Naive thymus-derived CD4-positive, alpha-beta T cell (primary cell): ENCODE measurements around the gene PTPRM. TPM values are rescaled to one million over a fixed set of nuclear protein-coding genes. Genes with fewer than 3 reads are reported as not detected.

ENCODE experiments used
- ATAC-seq: fragments of 150-1000 bp; cut with Tn5 transposase; 2 replicates; pipeline ENCODE4 v1.10.0; 2021; ENCODE audit warnings: mild to moderate bottlenecking, moderate library complexity
- CTCF ChIA-PET: fragments of 350-600 bp; sonication (Branson Sonifier 250); formaldehyde crosslinking; loops from one replicate; lab custom pipeline; 2021; ENCODE audit warnings: antibody characterized with exemption; lab: Charles Lee
- POLR2A ChIA-PET: fragments of 350-600 bp; sonication (Branson Sonifier 250); formaldehyde crosslinking; loops from one replicate; lab custom pipeline; 2021; ENCODE audit warnings: antibody characterized with exemption, inconsistent platforms; lab: Charles Lee
- DNase-seq, 9 donors: peaks; one replicate each; pipeline versions ENCODE4 v3.0.0 to v3.0.0-alpha.2; 2020 to 2022; ENCODE audit warnings: mixed read lengths in 1 of 9
- H3K27ac ChIP-seq: one replicate; pipeline ENCODE4 v1.7.0; 2013; ENCODE audit warnings: mild to moderate bottlenecking, low read depth, low read length, moderate library complexity
- H3K27me3 ChIP-seq, 2 donors: one replicate each; pipeline ENCODE4 v1.7.0; 2013; ENCODE audit warnings: low read length in 2 of 2, mild to moderate bottlenecking in 2 of 2, moderate library complexity in 2 of 2; ENCODE audit not compliant: control insufficient read depth in 2 of 2, insufficient read depth in 2 of 2
- H3K36me3 ChIP-seq, 3 experiments: 1 replicate in 2 of 3; 2 replicates in 1 of 3; pipeline ENCODE4 v1.7.0; 2013; ENCODE audit warnings: low read length in 3 of 3, mild to moderate bottlenecking in 3 of 3, moderate library complexity in 1 of 3; ENCODE audit not compliant: insufficient read depth in 3 of 3, control insufficient read depth in 2 of 3
- H3K4me1 ChIP-seq, 2 donors: one replicate each; pipeline ENCODE4 v1.7.0; 2013; ENCODE audit warnings: low read length in 2 of 2, mild to moderate bottlenecking in 2 of 2, moderate library complexity in 1 of 2; ENCODE audit not compliant: control insufficient read depth in 2 of 2, insufficient read depth in 2 of 2
- H3K4me3 ChIP-seq: 2 replicates; pipeline ENCODE4 v1.7.0; 2013; ENCODE audit warnings: mild to moderate bottlenecking, low read length
- H3K9me3 ChIP-seq, 3 experiments: 1 replicate in 2 of 3; 2 replicates in 1 of 3; pipeline ENCODE4 v1.7.0; 2013; ENCODE audit warnings: low read length in 3 of 3; ENCODE audit not compliant: control insufficient read depth in 2 of 3
- H3K27ac Mint-ChIP-seq, 9 donors: one replicate each; pipeline ENCODE4 v1.8.0; 2020 to 2022; ENCODE audit warnings: mixed read lengths in 9 of 9, mild to moderate bottlenecking in 8 of 9, moderate library complexity in 5 of 9, inconsistent platforms in 2 of 9
- H3K27me3 Mint-ChIP-seq, 5 donors: one replicate each; pipeline ENCODE4 v1.8.0; 2021 to 2022; ENCODE audit warnings: mixed read lengths in 5 of 5, mild to moderate bottlenecking in 1 of 5
- H3K36me3 Mint-ChIP-seq, 5 donors: one replicate each; pipeline ENCODE4 v1.8.0; 2020 to 2022; ENCODE audit warnings: mixed read lengths in 5 of 5, mild to moderate bottlenecking in 3 of 5, inconsistent platforms in 1 of 5
- H3K4me1 Mint-ChIP-seq, 7 donors: one replicate each; pipeline ENCODE4 v1.8.0; 2020 to 2022; ENCODE audit warnings: mixed read lengths in 7 of 7, mild to moderate bottlenecking in 3 of 7, inconsistent platforms in 1 of 7
- H3K4me3 Mint-ChIP-seq, 10 donors: one replicate each; pipeline ENCODE4 v1.8.0; 2020 to 2022; ENCODE audit warnings: mild to moderate bottlenecking in 10 of 10, mixed read lengths in 10 of 10, moderate library complexity in 6 of 10, inconsistent platforms in 2 of 10
- H3K9me3 Mint-ChIP-seq, 11 donors: one replicate each; pipeline ENCODE4 v1.8.0; 2020 to 2022; ENCODE audit warnings: mixed read lengths in 11 of 11, mild to moderate bottlenecking in 4 of 11, inconsistent platforms in 1 of 11, moderate library complexity in 1 of 11
- intact Hi-C, 2 donors: fragments of 100-400 bp; cut with micrococcal nuclease; formaldehyde crosslinking; loops; one replicate each; pipeline ENCODE4 v1.15.1; 2023
- polyA plus RNA-seq, 2 donors: library from polyadenylated mRNA; unstranded; fragments of 300-500 nt; fragmentation: Illumina TruSeq; gene quantifications; one replicate each; pipeline ENCODE4 v1.2.3, GENCODE V29; 2021
- total RNA-seq, 6 experiments: library from RNA in 5 of 6; stranded (reverse) in 5 of 6; gene quantifications; 1 replicate in 5 of 6; 2 replicates in 1 of 6; pipeline ENCODE4 v1.2.3 and lab custom pipeline; 2021 to 2026

PTPRM gene
- total and polyA plus RNA-seq, 7 experiments from 2014 or later = 3.8 to 21.2 (median 8.4) TPM

DNA sequence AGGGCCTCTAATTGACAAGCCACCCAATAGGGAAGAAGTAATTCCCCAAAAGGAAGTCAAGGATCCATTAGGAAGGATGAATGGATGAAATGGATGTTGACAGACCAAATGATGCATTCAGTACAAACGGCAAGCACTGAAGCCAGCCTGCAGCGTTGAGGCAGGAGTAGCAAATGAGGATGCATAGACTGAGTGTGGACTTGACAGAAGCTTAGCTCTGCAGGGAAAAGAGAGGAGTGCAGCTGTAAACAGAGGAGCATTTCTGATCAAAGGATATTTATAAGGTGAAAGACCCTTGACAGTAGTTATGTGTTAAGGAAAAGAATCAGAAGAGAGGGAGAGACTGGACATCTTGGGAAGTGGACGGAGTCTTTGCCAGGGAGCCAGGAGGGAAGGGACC is 788.9 kb downstream of the PTPRM start:
- Histone ChIP-seq H3K36me3 (no peaks in the 10 kb centered on the region), H3K9me3 (no peaks in the 10 kb centered on the region), H3K4me1 (no peaks in the 10 kb centered on the region), H3K27ac (no peak overlapping the region), H3K27me3 (no peaks in the 10 kb centered on the region), H3K4me3 (no peak overlapping the region)
- CTCF ChIA-PET = no interaction called here
- Mint-ChIP-seq H3K4me1 (no peaks in the 10 kb centered on the region), H3K36me3 (peaks cover 0 to 5% (median 0%) of the 10 kb centered on the region in 5 donors), H3K4me3 (no peak overlapping the region), H3K9me3 (peaks cover 0 to 13% (median 0%) of the 10 kb centered on the region in 11 donors), H3K27ac (no peak overlapping the region), H3K27me3 (peaks cover 0 to 9% (median 0%) of the 10 kb centered on the region in 5 donors)
- POLR2A ChIA-PET = no interaction called here
- ATAC-seq (no peak), DNase-seq (no peak)
- intact Hi-C loops = no loop called here

DNA sequence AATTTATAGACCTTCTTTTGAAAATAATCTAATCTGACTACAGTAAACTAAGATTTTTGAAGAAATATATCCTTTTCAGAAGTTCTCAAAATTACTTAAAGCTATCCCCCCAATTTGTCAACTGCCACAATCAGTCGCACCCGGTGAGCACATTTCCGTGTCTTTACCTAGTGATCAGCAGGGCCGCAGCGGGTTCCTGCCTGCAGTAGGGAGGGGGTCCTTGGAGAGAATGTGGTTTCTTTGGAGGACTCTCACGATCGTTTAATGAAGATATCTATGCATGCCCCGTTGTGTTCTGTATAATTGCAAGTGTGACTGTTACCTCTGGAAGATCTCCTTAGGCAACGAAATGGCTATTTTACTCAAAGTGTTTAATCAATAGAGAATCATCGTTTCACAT is 790.2 kb downstream of the PTPRM start:
- no peaks in the 10 kb centered on the region for H3K9me3 ChIP-seq
- H3K4me3 ChIP-seq = no peak overlapping the region
- DNase-seq = no peak
- ATAC-seq = no peak
- no peaks in the 10 kb centered on the region for H3K4me1 Mint-ChIP-seq
- H3K27ac ChIP-seq = no peak overlapping the region
- no peaks in the 10 kb centered on the region for H3K27me3 ChIP-seq
- H3K4me3 Mint-ChIP-seq = no peak overlapping the region
- peaks cover 0 to 5% (median 0%) of the 10 kb centered on the region in 5 donors for H3K36me3 Mint-ChIP-seq
- H3K4me1 ChIP-seq = no peaks in the 10 kb centered on the region
- ChIA-PET CTCF (no interaction called here), POLR2A (no interaction called here)
- peaks cover 0 to 10% (median 0%) of the 10 kb centered on the region in 11 donors for H3K9me3 Mint-ChIP-seq
- H3K27me3 Mint-ChIP-seq = peaks cover 0 to 14% (median 3%) of the 10 kb centered on the region in 5 donors
- H3K27ac Mint-ChIP-seq = no peak overlapping the region
- intact Hi-C loops = no loop called here
- H3K36me3 ChIP-seq = no peaks in the 10 kb centered on the region

DNA sequence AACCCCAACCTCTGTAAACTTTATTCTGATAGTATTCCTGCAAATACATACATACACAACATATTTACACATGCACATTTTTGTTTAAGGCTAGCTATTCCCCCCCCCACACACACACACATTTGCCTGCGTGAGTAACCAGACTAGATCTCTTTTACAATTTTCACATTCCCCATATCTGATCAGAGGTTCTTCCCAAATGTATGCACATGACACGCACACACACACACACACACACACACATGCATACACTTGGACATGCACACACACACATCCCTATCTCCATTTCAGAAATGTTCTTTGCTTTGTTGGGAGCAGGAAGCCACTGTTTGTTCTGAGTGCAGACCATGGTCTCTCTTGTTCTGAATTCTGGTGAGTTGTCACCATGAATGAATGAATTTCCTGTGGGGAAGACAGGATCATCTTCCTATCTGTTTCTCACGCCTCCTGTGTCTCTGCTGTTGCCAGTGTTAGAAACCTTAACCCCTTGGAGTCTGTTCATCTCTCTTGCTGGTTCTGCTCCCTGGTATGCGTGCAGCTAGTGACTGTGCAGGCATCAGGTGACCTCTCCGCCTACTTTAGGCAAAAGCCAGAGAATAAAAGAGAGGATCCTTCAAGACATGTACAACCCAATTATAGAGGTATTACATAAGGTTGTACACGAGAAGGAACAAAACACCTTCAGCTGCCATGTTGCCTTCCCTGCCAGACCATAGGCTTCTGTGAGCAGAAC is 791.1 kb downstream of the PTPRM start:
- POLR2A ChIA-PET = no interaction called here
- intact Hi-C loops = no loop called here
- Histone ChIP-seq H3K27me3 (no peaks in the 10 kb centered on the region), H3K4me3 (no peak overlapping the region), H3K9me3 (no peaks in the 10 kb centered on the region), H3K4me1 (no peaks in the 10 kb centered on the region), H3K27ac (no peak overlapping the region), H3K36me3 (no peaks in the 10 kb centered on the region)
- peaks cover 0 to under 1% (median 0%) of the 10 kb centered on the region in 5 donors for H3K36me3 Mint-ChIP-seq
- CTCF ChIA-PET = no interaction called here
- peaks cover 0 to 18% (median 6%) of the 10 kb centered on the region in 5 donors for H3K27me3 Mint-ChIP-seq
- ATAC-seq (no peak), DNase-seq (no peak)
- H3K27ac Mint-ChIP-seq = no peak overlapping the region
- no peak overlapping the region for H3K4me3 Mint-ChIP-seq
- no peaks in the 10 kb centered on the region for H3K4me1 Mint-ChIP-seq
- H3K9me3 Mint-ChIP-seq = peaks cover 0 to 6% (median 0%) of the 10 kb centered on the region in 11 donors

GRCh38 chr18:8359076-8359475 is 792.0 kb downstream of the PTPRM start:
- H3K27me3 ChIP-seq = no peaks in the 10 kb centered on the region
- intact Hi-C loops = no loop called here
- no peak overlapping the region for H3K27ac ChIP-seq
- ATAC-seq = no peak
- no peaks in the 10 kb centered on the region for H3K4me1 ChIP-seq
- no peaks in the 10 kb centered on the region for H3K9me3 ChIP-seq
- H3K9me3 Mint-ChIP-seq = peaks cover 0 to 2% (median 0%) of the 10 kb centered on the region in 11 donors
- no peaks in the 10 kb centered on the region for H3K36me3 ChIP-seq
- CTCF ChIA-PET = no interaction called here
- H3K4me3 ChIP-seq = no peak overlapping the region
- no peaks in the 10 kb centered on the region for H3K36me3 Mint-ChIP-seq
- H3K4me3 Mint-ChIP-seq = no peak overlapping the region
- POLR2A ChIA-PET = no interaction called here
- no peak overlapping the region for H3K27ac Mint-ChIP-seq
- no peak for DNase-seq
- H3K27me3 Mint-ChIP-seq = peaks cover 0 to 21% (median 6%) of the 10 kb centered on the region in 5 donors
- H3K4me1 Mint-ChIP-seq = no peaks in the 10 kb centered on the region

DNA sequence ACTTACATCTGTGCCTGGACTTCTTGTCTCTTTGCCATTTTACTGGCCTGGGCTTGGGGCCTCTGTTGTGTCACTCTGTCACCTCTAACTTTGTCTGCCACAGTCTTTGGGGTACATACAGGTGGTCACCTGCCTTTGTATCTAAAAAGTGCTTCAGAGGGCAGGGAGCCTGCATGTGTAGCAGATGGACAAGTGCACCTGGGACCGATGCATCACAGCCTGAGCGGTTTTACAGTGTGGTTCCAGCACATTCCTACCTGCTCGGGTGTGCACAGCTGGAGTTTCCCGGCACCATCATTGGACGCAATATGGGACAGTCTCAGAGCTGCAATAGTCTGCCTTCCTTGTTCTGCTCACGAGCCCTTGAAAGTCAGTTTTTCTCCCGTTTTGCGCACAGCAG is 792.4 kb downstream of the PTPRM start:
- no peak for ATAC-seq
- ChIA-PET POLR2A (no interaction called here), CTCF (no interaction called here)

GRCh38 chr18:8361941-8362471 is 794.9 kb downstream of the PTPRM start:
- Mint-ChIP-seq H3K4me3 (no peak overlapping the region), H3K27ac (no peak overlapping the region), H3K9me3 (no peaks in the 10 kb centered on the region), H3K27me3 (peaks cover 8 to 43% (median 11%) of the 10 kb centered on the region in 5 donors), H3K4me1 (peaks cover 0 to 4% (median 3%) of the 10 kb centered on the region in 7 donors), H3K36me3 (peaks cover 0 to under 1% (median 0%) of the 10 kb centered on the region in 5 donors)
- no peaks in the 10 kb centered on the region for H3K9me3 ChIP-seq
- ChIA-PET CTCF (no interaction called here), POLR2A (no interaction called here)
- intact Hi-C loops = no loop called here
- H3K4me1 ChIP-seq = no peaks in the 10 kb centered on the region
- H3K36me3 ChIP-seq = no peaks in the 10 kb centered on the region
- no peak overlapping the region for H3K27ac ChIP-seq
- no peak overlapping the region for H3K4me3 ChIP-seq
- H3K27me3 ChIP-seq = no peaks in the 10 kb centered on the region
- ATAC-seq = no peak
- DNase-seq = no peak

More for the DNA sequence above, 792.4 kb downstream of the PTPRM start:
- H3K27ac Mint-ChIP-seq = no peak overlapping the region
- no peak overlapping the region for H3K4me3 Mint-ChIP-seq
- no peaks in the 10 kb centered on the region for H3K9me3 Mint-ChIP-seq
- no peak overlapping the region for H3K4me3 ChIP-seq
- H3K36me3 ChIP-seq = no peaks in the 10 kb centered on the region
- H3K4me1 Mint-ChIP-seq = no peaks in the 10 kb centered on the region
- intact Hi-C loops = no loop called here
- no peaks in the 10 kb centered on the region for H3K4me1 ChIP-seq
- H3K27me3 Mint-ChIP-seq = peaks cover 0 to 22% (median 6%) of the 10 kb centered on the region in 5 donors
- no peak overlapping the region for H3K27ac ChIP-seq
- no peaks in the 10 kb centered on the region for H3K36me3 Mint-ChIP-seq
- no peak for DNase-seq
- no peaks in the 10 kb centered on the region for H3K9me3 ChIP-seq
- H3K27me3 ChIP-seq = no peaks in the 10 kb centered on the region

- Mint-ChIP-seq H3K4me3 (no peak overlapping the region), H3K9me3 (no peaks in the 10 kb centered on the region), H3K27ac (no peak overlapping the region), H3K27me3 (peaks cover 9 to 48% (median 14%) of the 10 kb centered on the region in 5 donors), H3K36me3 (peaks cover 0 to 3% (median 0%) of the 10 kb centered on the region in 5 donors), H3K4me1 (peaks cover 0 to 7% (median 5%) of the 10 kb centered on the region in 7 donors)
- Histone ChIP-seq H3K9me3 (no peaks in the 10 kb centered on the region), H3K4me3 (no peak overlapping the region), H3K27ac (no peak overlapping the region), H3K4me1 (no peaks in the 10 kb centered on the region), H3K36me3 (no peaks in the 10 kb centered on the region), H3K27me3 (no peaks in the 10 kb centered on the region)
- ChIA-PET CTCF (no interaction called here), POLR2A (no interaction called here)
- intact Hi-C loops = no loop called here
- ATAC-seq (no peak), DNase-seq (no peak)
Observed at GRCh38 chr18:8362863-8363262, 795.7 kb downstream of the PTPRM start.
